Measurements from ENCODE around the gene ABHD13.
"Not testable (repeated sequence)": the region's sequence is repeated elsewhere in the genome, so short reads cannot be mapped to it uniquely, and the experiment has no call there.

The ABHD13 gene

GRCh38 chr13:108226184-108226583 is 8.0 kb downstream of the ABHD13 start:
- no peak for DNase-seq (ENCODE audit: insufficient read length)
- peak; percentile 50 for FAIRE-seq
- no peak for TF ChIP-seq POLR2A (IDR thresholded peaks at IDR 0.05; ENCODE audit: low read depth, low read length)
- TF ChIP-seq POLR2AphosphoS5 (IDR thresholded peaks at IDR 0.05; ENCODE audit: low read depth, low read length): no peak
- TF ChIP-seq TAF1 (IDR thresholded peaks at IDR 0.05; ENCODE audit: borderline replicate concordance, low read depth, low read length): no peak

- no peak for TF ChIP-seq POLR2A (IDR thresholded peaks at IDR 0.05; ENCODE audit: low read depth, low read length)
- no peak for TF ChIP-seq POLR2AphosphoS5 (IDR thresholded peaks at IDR 0.05; ENCODE audit: low read depth, low read length)
- no peak for TF ChIP-seq TAF1 (IDR thresholded peaks at IDR 0.05; ENCODE audit: borderline replicate concordance, low read depth, low read length)
- no peak for DNase-seq (ENCODE audit: insufficient read length)
These were observed 9.6 kb downstream of the ABHD13 start for GRCh38 chr13:108227651-108228272.

GRCh38 chr13:108230377-108230776 is 12.2 kb downstream of the ABHD13 start:
- no peak for TF ChIP-seq POLR2AphosphoS5 (IDR thresholded peaks at IDR 0.05; ENCODE audit: low read depth, low read length)
- no peak for TF ChIP-seq POLR2A (IDR thresholded peaks at IDR 0.05; ENCODE audit: low read depth, low read length)
- no peak for TF ChIP-seq TAF1 (IDR thresholded peaks at IDR 0.05; ENCODE audit: borderline replicate concordance, low read depth, low read length)
- no peak for DNase-seq (ENCODE audit: insufficient read length)
- FAIRE-seq: no peak

More at GRCh38 chr13:108227651-108228272, 9.6 kb downstream of the ABHD13 start:
- peak; percentile 69 for FAIRE-seq

GRCh38 chr13:108249150-108249549 is 31.0 kb downstream of the ABHD13 start:
- DNase-seq (ENCODE audit: insufficient read length): no peak
- TF ChIP-seq TAF1 (IDR thresholded peaks at IDR 0.05; ENCODE audit: borderline replicate concordance, low read depth, low read length) (no peak), POLR2A (IDR thresholded peaks at IDR 0.05; ENCODE audit: low read depth, low read length) (no peak), POLR2AphosphoS5 (IDR thresholded peaks at IDR 0.05; ENCODE audit: low read depth, low read length) (no peak)
- no peak for FAIRE-seq

GRCh38 chr13:108257248-108257647 is 39.1 kb downstream of the ABHD13 start:
- no peak for FAIRE-seq
- no peak for DNase-seq (ENCODE audit: insufficient read length)
- no peak for TF ChIP-seq POLR2AphosphoS5 (IDR thresholded peaks at IDR 0.05; ENCODE audit: low read depth, low read length)
- no peak for TF ChIP-seq TAF1 (IDR thresholded peaks at IDR 0.05; ENCODE audit: borderline replicate concordance, low read depth, low read length)
- no peak for TF ChIP-seq POLR2A (IDR thresholded peaks at IDR 0.05; ENCODE audit: low read depth, low read length)

GRCh38 chr13:108263621-108264355 is 45.6 kb downstream of the ABHD13 start:
- no peak for TF ChIP-seq TAF1 (IDR thresholded peaks at IDR 0.05; ENCODE audit: borderline replicate concordance, low read depth, low read length)
- TF ChIP-seq POLR2AphosphoS5 (IDR thresholded peaks at IDR 0.05; ENCODE audit: low read depth, low read length): no peak
- TF ChIP-seq POLR2A (IDR thresholded peaks at IDR 0.05; ENCODE audit: low read depth, low read length): no peak
- FAIRE-seq: no peak
- no peak for DNase-seq (ENCODE audit: insufficient read length)

- DNase-seq (ENCODE audit: insufficient read length): no peak
- TF ChIP-seq POLR2A (IDR thresholded peaks at IDR 0.05; ENCODE audit: low read depth, low read length) (no peak), POLR2AphosphoS5 (IDR thresholded peaks at IDR 0.05; ENCODE audit: low read depth, low read length) (no peak), TAF1 (IDR thresholded peaks at IDR 0.05; ENCODE audit: borderline replicate concordance, low read depth, low read length) (no peak)
- FAIRE-seq: no peak
These were observed 48.3 kb downstream of the ABHD13 start for GRCh38 chr13:108266321-108266990.

- FAIRE-seq (no peak), DNase-seq (ENCODE audit: insufficient read length) (no peak)
- TF ChIP-seq TAF1 (IDR thresholded peaks at IDR 0.05; ENCODE audit: borderline replicate concordance, low read depth, low read length) (no peak), POLR2A (IDR thresholded peaks at IDR 0.05; ENCODE audit: low read depth, low read length) (no peak)
These were observed 49.2 kb downstream of the ABHD13 start for GRCh38 chr13:108267347-108267746.

GRCh38 chr13:108267855-108268254 is 49.7 kb downstream of the ABHD13 start:
- FAIRE-seq; DNase-seq (ENCODE audit: insufficient read length): not testable (repeated sequence)

GRCh38 chr13:108268466-108269112 is 50.4 kb downstream of the ABHD13 start:
- TF ChIP-seq POLR2AphosphoS5 (IDR thresholded peaks at IDR 0.05; ENCODE audit: low read depth, low read length): no peak
- no peak for TF ChIP-seq TAF1 (IDR thresholded peaks at IDR 0.05; ENCODE audit: borderline replicate concordance, low read depth, low read length)
- no peak for TF ChIP-seq POLR2A (IDR thresholded peaks at IDR 0.05; ENCODE audit: low read depth, low read length)
- FAIRE-seq (peak; percentile 81), DNase-seq (ENCODE audit: insufficient read length) (no peak)

- FAIRE-seq (peak; percentile 94), DNase-seq (ENCODE audit: insufficient read length) (peak; percentile 14)
- TF ChIP-seq TAF1 (IDR thresholded peaks at IDR 0.05; ENCODE audit: borderline replicate concordance, low read depth, low read length) (no peak), POLR2AphosphoS5 (IDR thresholded peaks at IDR 0.05; ENCODE audit: low read depth, low read length) (no peak), POLR2A (IDR thresholded peaks at IDR 0.05; ENCODE audit: low read depth, low read length) (no peak; the same call in 1 of the 2 replicates)
These were observed 51.6 kb downstream of the ABHD13 start, which contains the start of gene TNFSF13B for GRCh38 chr13:108269601-108270328. TNFSF13B (plus strand) TSS chr13:108269718; CDS start chr13:108269896, 178 bp downstream.
